Limb (tissue), 2 donors: Measurements from ENCODE around the gene TOP3B.
"Not testable (repeated sequence)": the region's sequence is repeated elsewhere in the genome, so short reads cannot be mapped to it uniquely, and the experiment has no call there.

Experiments
- DNase-seq, 2 donors: peaks; one replicate each; pipeline ENCODE4 v3.0.0-alpha.2; 2016; ENCODE audit errors: extremely low spot score in 2 of 2

Gene TOP3B

GRCh38 chr22:21927174-21927823, 55.3 kb downstream of the TOP3B start:
- DNase-seq: no peak

GRCh38 chr22:21926728-21927127, 55.9 kb downstream of the TOP3B start:
- no peak for DNase-seq

GRCh38 chr22:21923163-21923561, 59.4 kb downstream of the TOP3B start:
- no peak for DNase-seq

GRCh38 chr22:21922370-21923162, 60.0 kb downstream of the TOP3B start:
- no peak for DNase-seq

- DNase-seq: no peak
These were observed 60.9 kb downstream of the TOP3B start for GRCh38 chr22:21921729-21922128.

GRCh38 chr22:21921184-21921721, 61.3 kb downstream of the TOP3B start:
- DNase-seq: no peak

GRCh38 chr22:21920341-21921183, 62.0 kb downstream of the TOP3B start:
- DNase-seq: no peak

GRCh38 chr22:21919526-21920307, 62.9 kb downstream of the TOP3B start:
- DNase-seq: no peak

GRCh38 chr22:21918466-21919185, 64.0 kb downstream of the TOP3B start:
- no peak for DNase-seq

GRCh38 chr22:21917959-21918261, 64.7 kb downstream of the TOP3B start:
- no peak for DNase-seq

GRCh38 chr22:21917181-21917958, 65.2 kb downstream of the TOP3B start:
- DNase-seq: no peak

- no peak for DNase-seq
These were observed 66.2 kb downstream of the TOP3B start for GRCh38 chr22:21916309-21916918.

- DNase-seq: no peak
These were observed 66.8 kb downstream of the TOP3B start for GRCh38 chr22:21915624-21916308.

- not testable (repeated sequence) for DNase-seq
These were observed 68.4 kb downstream of the TOP3B start for GRCh38 chr22:21914033-21914642.

GRCh38 chr22:21910367-21910766, 72.2 kb downstream of the TOP3B start:
- DNase-seq: not testable (repeated sequence)

- no peak for DNase-seq
These were observed 72.7 kb downstream of the TOP3B start for GRCh38 chr22:21909871-21910270.

GRCh38 chr22:21907638-21908522, 74.7 kb downstream of the TOP3B start:
- no peak for DNase-seq
